Stimulated activated CD8-positive, alpha-beta memory T cell treated with anti-CD3 and anti-CD28 coated beads, Interleukin-15, amount 100 ng/mL, for 48 hours (primary cell): ENCODE measurements around the gene NPM1.
"Not testable (repeated sequence)": the region's sequence is repeated elsewhere in the genome, so short reads cannot be mapped to it uniquely, and the experiment has no call there.

ENCODE experiments used
- DNase-seq, 2 donors: peaks; one replicate each; pipeline ENCODE4 v3.0.0-alpha.2; 2020; ENCODE audit warnings: low read depth in 2 of 2

NPM1 gene

DNA sequence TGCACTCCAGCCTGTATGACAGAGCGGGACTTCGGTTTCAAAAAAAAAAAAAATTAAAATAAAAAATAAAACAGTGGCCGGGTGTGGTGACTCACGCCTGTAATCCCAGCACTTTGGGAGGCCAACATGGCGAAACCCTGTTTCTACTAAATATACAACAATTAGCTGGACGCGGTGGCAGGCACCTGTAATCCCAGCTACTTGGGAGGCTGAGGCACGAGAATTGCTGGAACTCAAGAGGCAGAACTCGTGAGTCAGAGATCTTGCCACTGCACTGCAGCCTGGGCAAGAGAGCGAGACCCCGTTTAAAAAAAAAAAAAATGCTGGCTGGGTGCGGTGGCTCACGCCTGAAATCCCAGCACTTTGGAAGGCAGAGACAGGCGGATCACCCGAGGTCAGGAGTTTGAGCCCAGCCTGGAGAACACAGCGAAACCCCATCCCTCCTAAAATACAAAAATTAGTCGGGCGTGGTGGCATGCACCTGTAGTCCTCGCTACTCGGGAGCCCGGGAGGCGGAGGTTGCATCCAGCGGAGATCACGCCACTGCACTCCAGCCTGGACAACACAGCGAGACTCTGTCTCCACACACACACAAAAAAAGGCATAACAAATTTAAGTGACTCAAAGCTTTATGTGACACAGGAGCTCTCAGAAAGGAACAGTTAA is 1.5 kb upstream of the NPM1 start:
- no peak for DNase-seq

GRCh38 chr5:171386861-171387344 is 746 bp upstream of the NPM1 start:
- no peak for DNase-seq

DNA sequence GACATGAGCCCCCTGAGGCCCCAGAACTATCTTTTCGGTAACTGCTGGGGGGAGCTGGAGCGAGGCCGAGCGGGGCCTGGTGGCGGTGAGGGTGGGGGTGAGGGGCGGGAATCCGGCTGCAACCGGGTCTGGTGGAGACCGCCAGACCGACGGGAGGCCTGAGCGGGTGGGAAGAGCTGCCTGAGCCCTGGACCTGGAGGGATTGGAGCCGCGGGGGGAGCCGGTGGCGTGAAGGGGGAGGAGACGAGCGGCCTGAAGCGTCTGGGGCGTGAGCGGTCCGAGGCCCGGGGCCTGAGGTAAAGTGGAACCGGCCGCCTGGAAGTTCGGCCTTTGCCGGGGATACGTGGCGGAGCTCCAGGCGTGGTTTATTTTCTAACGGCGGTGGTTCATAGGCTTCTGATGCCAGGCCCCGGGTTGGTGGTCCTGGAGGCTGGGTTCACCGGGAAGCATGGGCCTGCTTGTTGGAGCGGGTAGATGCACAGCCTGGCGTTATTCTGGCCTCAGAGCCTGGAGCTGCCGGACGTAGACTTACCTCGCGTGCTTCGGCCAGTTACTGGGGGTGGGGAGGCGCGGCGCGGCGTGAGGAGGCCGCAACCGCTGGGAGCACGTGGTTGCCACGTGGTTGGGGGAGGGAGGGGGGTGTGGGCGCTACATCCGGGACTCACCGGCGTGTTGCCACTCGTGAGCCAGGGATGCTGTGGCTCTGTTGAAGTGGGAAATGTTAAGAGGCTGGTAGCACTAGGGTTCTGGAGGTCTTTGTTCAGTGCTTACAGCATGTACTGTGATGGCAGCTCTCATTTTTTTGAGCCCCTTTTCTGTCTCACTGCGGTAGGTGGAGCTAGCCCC is 544 bp downstream of the NPM1 start:
- peak; percentile 72 to 73 for DNase-seq

DNA sequence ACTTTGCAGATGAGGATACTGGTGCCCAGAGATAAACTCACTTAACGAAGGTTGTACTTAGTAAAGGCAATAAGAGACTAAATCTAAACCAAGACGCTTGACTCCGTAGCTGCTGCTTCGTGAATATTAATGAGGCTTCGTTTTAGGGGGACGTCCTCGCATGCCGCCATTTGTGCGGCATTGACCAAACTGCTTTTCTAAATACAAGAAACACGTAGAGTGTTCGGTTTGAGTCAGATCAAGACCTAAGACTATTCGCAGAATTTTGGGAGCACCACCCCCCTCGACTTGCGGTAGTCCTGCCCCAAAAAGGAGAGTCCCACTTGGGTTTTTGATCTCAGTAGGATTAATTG is 1.1 kb downstream of the NPM1 start:
- DNase-seq = peak; percentile 25 to 30

DNA sequence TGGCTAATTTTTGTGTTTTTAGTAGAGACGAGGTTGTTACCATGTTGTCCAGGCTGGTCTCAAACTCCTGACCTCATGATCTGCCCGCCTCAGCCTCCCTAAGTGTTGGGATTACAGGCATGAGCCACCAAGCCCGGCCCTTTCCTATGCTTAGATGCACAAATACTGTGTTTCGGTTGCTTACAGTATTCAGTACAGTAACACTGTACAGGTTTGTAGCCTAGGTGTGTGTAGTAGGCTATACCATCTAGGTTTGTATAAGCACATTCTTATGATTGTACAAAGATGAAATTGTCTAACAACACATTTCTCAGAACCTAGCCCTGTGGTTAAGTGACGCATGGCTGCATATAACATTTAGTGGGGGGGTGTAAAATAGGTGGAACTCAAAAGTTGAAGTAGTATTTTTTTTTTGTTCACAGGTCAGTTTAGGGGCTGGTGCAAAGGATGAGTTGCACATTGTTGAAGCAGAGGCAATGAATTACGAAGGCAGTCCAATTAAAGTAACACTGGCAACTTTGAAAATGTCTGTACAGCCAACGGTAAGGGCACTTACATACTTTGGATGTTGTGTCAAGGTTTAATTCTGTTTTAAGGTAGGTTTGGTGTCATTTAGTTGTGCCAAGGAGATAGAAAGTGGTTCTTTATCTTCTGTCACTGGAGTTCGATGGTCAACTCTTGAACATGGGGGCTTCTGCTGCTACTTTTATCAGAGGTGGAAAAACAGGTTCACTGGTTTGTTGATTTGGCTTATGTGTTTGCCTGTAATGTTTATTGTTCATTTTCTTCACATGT is 3.4 kb downstream of the NPM1 start:
- no peak for DNase-seq

DNA sequence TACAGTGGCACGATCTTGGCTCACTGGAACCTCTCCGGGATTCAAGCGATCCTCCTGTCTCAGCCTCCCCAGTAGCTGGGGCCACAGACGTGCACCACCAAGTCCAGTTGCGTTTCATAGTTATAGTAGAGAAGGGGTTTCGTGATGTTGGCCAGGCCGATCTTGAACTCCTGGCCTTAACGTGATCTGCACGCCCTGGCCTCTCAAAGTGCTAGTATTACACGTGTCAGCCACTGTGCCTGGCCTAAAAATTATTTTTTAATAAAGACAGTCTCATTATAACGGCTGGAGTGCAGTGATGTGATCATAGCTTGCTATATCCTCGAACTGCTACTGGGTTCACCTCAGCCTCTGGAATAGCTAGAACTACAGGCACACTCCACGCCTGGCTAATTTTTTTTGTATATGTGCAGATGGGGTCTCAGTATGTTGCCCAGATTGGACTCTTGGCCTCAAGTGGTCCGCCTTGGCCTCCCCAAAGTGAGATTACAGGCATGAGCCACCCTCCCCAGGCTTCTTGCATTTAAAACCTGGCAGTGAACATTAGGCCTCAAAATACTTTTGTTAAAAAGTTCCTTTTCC is 4.4 kb downstream of the NPM1 start:
- DNase-seq = no peak

DNA sequence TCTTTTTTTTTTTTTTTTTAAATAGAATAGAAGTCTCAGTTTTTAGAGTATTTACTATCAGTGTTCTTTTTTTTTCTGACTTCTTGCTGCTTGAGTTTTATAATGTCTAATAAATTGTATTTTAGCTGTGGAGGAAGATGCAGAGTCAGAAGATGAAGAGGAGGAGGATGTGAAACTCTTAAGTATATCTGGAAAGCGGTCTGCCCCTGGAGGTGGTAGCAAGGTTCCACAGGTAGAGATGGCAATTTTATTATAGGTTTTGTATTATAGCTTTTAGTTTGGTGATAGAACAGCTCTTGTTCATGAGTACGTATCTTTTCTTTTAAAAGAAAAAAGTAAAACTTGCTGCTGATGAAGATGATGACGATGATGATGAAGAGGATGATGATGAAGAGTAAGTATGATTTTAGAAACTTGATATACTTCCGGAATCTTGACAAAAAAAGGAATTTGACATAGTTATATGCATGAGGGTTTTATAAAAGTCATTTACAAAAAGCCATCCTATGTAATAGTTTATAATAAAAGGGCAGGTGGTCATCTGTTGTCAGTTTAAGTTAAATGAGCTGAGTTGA is 5.0 kb downstream of the NPM1 start:
- no peak for DNase-seq

DNA sequence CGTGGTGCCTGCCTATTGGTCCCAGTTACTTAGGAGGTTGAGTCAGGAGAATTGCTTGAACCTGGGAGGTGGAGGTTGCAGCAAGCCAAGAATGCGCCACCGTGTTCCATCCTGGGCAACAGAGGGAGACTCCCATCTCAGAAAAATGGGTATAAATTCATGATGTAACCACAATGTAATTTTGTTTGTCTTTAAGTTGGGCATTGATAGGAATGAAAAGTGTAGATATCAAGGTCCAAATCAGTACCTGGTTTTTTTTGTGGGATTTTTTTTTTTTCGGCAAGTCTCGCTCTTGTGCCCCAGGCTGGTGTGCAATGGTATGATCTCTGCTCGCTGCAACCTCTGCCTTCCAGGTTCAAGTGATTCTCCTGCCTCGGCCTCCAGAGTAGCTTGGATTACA is 7.4 kb downstream of the NPM1 start:
- DNase-seq = no peak

- DNase-seq = not testable (repeated sequence)
Observed at GRCh38 chr5:171396583-171396982, 8.9 kb downstream of the NPM1 start.

DNA sequence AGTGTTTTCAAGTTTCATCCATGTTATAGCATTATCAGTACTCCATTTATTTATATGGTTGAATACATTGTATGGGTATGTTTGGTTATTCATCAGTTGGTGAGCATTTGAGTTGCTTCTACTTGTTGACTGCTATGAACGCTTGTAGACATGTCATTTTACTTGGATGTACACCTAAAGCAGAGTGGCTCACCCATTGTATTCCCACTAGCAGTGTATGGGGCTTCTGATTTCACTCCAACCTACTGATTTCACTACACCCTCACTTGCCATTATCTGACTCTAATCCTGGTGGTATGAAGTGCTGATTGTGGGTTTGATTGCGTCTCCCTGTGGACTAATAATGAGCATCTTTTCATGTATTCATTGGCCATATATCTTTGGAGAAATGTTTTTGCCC is 9.5 kb downstream of the NPM1 start:
- DNase-seq = no peak

GRCh38 chr5:171397599-171397998 is 9.9 kb downstream of the NPM1 start:
- DNase-seq = no peak

DNA sequence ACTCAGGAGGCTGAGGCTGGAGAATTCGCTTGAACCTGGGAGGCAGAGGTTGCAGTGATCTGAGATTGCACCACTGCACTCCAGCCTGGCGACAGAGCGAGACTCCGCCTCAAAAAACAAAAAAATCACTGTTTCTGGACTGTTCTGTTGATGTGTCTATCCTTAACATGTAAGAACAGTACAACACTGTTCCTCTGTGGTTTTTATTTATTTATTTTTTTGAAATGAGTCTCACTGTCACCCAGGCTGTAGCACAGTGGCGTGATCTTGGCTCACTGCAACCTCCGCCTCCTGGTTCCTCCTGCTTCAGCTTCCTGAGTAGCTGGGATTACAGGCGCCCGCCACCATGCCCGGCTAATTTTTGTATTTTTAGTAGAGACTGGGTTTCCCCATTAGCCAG is 11.0 kb downstream of the NPM1 start:
- DNase-seq = not testable (repeated sequence)

DNA sequence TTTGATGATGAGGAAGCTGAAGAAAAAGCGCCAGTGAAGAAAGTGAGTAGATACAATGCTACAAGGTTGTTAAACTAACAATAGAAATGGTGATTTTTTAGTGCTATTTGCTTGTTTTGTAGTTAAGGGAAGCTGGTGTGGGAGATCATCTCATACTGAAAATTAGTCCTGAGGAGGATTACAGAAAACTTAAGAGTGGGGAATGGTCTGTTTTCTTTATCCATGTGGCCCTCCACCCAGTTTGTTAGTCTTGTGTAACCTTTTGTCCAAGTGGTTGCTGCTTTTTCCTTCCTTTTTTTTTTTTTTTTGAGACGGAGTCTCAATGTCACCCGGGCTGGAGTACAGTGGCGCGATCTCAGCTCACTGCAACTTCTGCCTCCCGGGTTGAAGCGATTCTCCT is 12.5 kb downstream of the NPM1 start:
- no peak for DNase-seq

DNA sequence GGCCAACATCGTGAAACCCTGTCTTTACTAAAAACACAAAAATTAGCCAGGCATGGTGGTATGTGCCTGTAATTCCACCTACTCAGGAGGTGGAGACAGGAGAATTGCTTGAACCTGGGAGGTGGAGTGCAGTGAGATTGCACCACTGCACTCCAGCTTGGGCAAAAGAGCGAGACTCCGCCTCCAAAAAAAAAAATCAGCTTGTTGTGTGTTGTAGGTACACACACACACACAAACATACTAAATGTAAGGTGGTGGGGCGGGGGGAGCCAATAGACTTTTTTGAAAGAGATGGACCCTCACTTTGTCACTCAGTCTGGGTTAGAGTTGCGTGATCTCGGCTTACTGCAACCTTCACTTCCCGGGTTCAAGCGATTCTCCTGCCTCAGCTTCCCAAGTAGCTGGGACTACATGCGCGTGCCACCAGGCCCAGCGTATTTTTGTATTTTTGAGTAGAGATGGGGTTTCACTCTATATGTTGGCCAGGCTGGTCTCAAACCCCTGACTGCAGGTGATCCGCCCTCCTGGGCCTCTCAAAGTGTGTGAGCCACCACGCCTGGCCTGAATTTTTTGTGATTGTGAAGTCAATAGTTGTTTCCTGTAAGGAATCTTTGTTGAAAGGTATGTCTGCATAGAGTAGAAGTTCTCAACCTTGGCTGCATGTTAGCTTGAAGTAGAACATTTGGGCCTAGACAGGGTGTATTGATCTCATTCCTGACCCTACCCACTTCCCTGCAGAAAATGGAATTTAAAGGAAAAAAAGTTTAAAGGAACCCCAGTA is 13.7 kb downstream of the NPM1 start:
- no peak for DNase-seq

DNA sequence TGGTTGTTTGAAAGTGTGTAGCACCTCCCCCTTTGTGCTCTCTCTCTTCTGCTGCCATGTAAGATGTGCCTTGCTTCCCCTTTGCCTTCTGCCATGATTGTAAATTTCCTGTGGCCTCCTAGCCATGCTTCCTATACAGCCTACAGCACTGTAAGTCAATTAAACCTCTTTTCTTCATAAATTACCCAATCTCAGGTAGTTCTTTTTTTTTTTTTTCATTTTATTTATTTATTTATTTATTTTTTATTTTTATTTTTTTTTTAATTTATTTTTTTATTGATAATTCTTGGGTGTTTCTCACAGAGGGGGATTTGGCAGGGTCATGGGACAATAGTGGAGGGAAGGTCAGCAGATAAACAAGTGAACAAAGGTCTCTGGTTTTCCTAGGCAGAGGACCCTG is 15.1 kb downstream of the NPM1 start:
- DNase-seq = not testable (repeated sequence)

- DNase-seq = no peak
Observed at GRCh38 chr5:171405615-171406014, 18.0 kb downstream of the NPM1 start.

DNA sequence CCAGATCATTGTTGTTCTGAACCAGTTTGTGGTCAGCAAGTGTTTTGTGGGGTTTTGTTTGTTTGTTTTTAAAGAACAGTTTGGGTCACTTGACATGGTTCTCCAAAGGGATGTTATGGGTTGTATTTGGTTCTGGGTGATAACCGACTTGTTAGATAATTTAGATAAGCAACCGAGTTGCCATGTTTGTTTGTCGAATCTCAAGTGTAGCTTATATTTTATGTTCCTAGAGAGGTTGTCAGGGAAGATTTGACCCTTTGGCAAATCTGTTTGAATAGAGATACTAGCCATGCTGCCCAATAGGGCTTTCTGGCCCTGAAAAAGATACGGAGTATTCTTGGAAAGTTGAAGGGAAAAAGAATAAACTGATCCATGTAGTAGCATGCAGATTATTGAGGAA is 19.6 kb downstream of the NPM1 start:
- no peak for DNase-seq

DNA sequence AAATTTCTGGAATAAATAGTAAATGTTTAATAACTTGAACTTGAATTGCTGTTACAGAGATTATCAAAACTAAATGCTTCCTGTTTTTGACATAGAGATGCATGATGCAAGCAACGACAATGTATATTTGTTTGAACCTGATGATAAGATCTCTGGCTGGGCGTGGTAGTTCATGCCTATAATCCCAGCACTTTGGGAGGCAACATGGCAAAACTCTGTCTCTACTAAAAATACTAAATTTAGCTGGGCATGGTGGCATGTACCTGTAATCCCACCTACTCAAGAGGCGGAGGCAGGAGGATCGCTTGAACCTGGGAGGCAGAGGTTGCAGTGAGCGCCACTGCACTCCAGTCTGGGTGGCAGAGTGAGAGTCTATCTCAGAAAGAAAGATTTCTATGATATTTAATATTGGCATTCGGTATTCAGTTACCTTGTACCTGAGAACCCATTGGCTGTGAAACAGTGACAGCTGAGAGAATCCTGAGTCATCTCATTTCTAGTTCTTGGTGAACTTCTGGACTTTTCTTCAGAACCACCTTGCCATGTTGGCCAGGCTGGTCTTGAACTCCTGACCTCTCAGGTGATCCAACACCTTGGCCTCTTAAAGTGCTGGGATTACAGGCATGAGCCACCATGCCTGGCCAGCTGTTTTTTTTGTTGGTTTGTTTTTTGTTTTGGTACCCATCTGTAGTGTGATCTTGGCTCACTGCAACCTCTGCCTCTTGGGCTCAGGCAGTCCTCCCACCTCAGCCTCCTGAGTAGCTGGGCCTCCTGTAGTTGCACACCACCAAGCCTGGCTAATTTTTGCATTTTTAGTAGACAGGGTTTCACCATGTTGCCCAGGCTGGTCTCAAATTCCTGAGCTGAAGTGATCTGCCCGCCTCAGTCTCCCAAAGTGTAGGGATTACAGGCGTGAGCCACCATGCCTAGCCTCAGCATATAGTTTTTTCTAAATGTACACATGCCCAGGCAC is 21.8 kb downstream of the NPM1 start:
- no peak for DNase-seq

- DNase-seq = no peak
Observed at GRCh38 chr5:171410181-171410580, 22.5 kb downstream of the NPM1 start.

GRCh38 chr5:171412186-171412585 is 24.5 kb downstream of the NPM1 start:
- no peak for DNase-seq
